GM23248 (cell line): ENCODE measurements around the gene CHAF1A. TPM values are rescaled to one million over a fixed set of nuclear protein-coding genes. Genes with fewer than 3 reads are reported as not detected.

Experiments used
- DNase-seq: peaks from one replicate; pipeline ENCODE4 v3.0.0-alpha.2; 2015
- H2AFZ ChIP-seq: fragments of 200-600 bp; sonication (generic); 2 replicates; pipeline ENCODE4 v1.6.1; 2016; ENCODE audit warnings: antibody characterized with exemption
- H3F3A ChIP-seq: fragments of 200-600 bp; sonication (generic); 2 replicates; pipeline ENCODE4 v1.6.1; 2016; ENCODE audit warnings: mild to moderate bottlenecking, antibody characterized with exemption, mixed run types; ENCODE audit not compliant: insufficient read depth
- H3K27ac ChIP-seq: fragments of 200-600 bp; sonication (generic); 2 replicates; pipeline ENCODE4 v1.5.1; 2016; ENCODE audit warnings: mild to moderate bottlenecking
- H3K27me3 ChIP-seq: fragments of 200-600 bp; sonication (generic); replicated peaks from 2 replicates; pipeline ENCODE4 v1.6.1; 2016; ENCODE audit warnings: mild to moderate bottlenecking; ENCODE audit not compliant: insufficient read depth
- H3K36me3 ChIP-seq: fragments of 200-600 bp; sonication (generic); 2 replicates; pipeline ENCODE4 v1.6.1; 2016; ENCODE audit warnings: low read depth, mild to moderate bottlenecking
- H3K4me1 ChIP-seq: fragments of 200-600 bp; sonication (generic); 2 replicates; pipeline ENCODE4 v1.6.1; 2016; ENCODE audit warnings: mild to moderate bottlenecking; ENCODE audit not compliant: insufficient read depth
- H3K4me2 ChIP-seq: fragments of 200-600 bp; sonication (generic); one replicate; pipeline ENCODE4 v1.6.1; 2016; ENCODE audit warnings: mild to moderate bottlenecking; ENCODE audit not compliant: unreplicated experiment
- H3K4me3 ChIP-seq: fragments of 200-600 bp; sonication (generic); 2 replicates; pipeline ENCODE4 v1.5.1; 2016; ENCODE audit warnings: mild to moderate bottlenecking
- H3K79me2 ChIP-seq: fragments of 200-600 bp; sonication (generic); 2 replicates; pipeline ENCODE4 v1.6.1; 2016; ENCODE audit warnings: mild to moderate bottlenecking; ENCODE audit not compliant: insufficient read depth
- H3K9ac ChIP-seq: fragments of 200-600 bp; sonication (generic); 2 replicates; pipeline ENCODE4 v1.6.1; 2016; ENCODE audit warnings: mild to moderate bottlenecking
- H3K9me2 ChIP-seq: fragments of 200-600 bp; sonication (generic); 2 replicates; pipeline ENCODE4 v1.6.1; 2016; ENCODE audit warnings: mixed run types, mild to moderate bottlenecking, moderate library complexity; ENCODE audit not compliant: insufficient read depth
- H3K9me3 ChIP-seq: fragments of 200-600 bp; sonication (generic); one replicate; pipeline ENCODE4 v1.6.1; 2017; ENCODE audit warnings: low read depth
- H4K20me1 ChIP-seq: fragments of 200-600 bp; sonication (generic); 2 replicates; pipeline ENCODE4 v1.6.0; 2016; ENCODE audit not compliant: insufficient read depth
- EZH2 ChIP-seq: fragments of 200-600 bp; sonication (generic); IDR thresholded peaks from 2 replicates; pipeline ENCODE4 v1.6.1; 2018; ENCODE audit warnings: antibody characterized with exemption, mild to moderate bottlenecking; ENCODE audit not compliant: insufficient read depth, poor library complexity, severe bottlenecking
- EZH2phosphoT487 ChIP-seq: fragments of 200-600 bp; sonication (generic); IDR thresholded peaks from 2 replicates; pipeline ENCODE4 v1.6.1; 2018; ENCODE audit warnings: antibody characterized with exemption, moderate library complexity, mild to moderate bottlenecking, low read depth; ENCODE audit not compliant: insufficient read depth
- WGBS, 2 experiments: methylation state at CpG; one replicate each; pipeline ENCODE4 v1.1.6; 2015 to 2017; ENCODE audit warnings: low lambda C conversion rate in 2 of 2, low coverage in 1 of 2; ENCODE audit errors: missing lambda C conversion rate in 2 of 2; 5-methylcytosine and 5-hydroxymethylcytosine counted together
- in situ Hi-C: fragments of 300-500 bp; cut with MboI; formaldehyde crosslinking; loops from 2 replicates; pipeline ENCODE4 v1.15.0; 2020
- polyA plus RNA-seq: library from polyadenylated mRNA; unstranded; fragments of >200 nt; fragmentation: Nextera tagmentation; extraction: Ambion mirVana; gene quantifications from 2 replicates; pipeline ENCODE4 v1.2.1, GENCODE V29; 2016
- total RNA-seq: library from RNA; depleted of rRNA; stranded (reverse); fragments of >200 nt; shearing (Covaris generic); gene quantifications from 2 replicates; pipeline ENCODE4 v1.2.3, GENCODE V29; 2014

Gene CHAF1A
- total and polyA plus RNA-seq, 2 experiments from 2014 or later = 11.6 to 12.6 TPM

DNA sequence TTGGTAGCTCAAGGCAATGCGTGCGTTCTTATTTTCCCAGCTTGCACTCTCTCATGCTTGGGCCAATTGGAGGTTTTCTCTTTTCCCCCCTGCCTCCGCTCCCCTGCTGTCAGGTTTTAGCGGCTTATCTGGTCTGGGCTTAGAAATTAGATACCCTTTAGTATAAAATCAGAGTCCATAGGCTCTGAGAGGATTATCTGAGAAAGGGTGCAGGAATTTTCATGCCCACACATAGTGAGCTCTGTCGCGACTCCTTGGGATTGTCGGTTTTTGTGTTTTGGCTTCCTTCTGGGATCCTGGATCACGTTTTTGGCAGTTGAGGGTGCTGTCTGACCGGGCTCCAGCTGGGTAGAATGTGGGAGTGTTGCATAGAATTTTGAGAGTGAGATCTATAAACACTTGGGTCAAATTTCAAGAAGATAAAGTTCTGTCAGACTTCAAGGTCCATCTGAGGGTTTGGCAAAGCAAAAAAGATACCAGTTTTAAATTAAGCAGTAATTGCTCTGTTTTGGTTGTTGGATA lies 12.4 kb downstream of the CHAF1A start:
- Histone ChIP-seq H3K4me1 (peaks cover 11% of the 10 kb centered on the region), H3K9me2 (no peaks in the 10 kb centered on the region), H3K9ac (peak overlapping the region; percentile 36; the same call in 1 of the 2 replicates), H3F3A (peaks cover 12% of the 10 kb centered on the region; the same call in 1 of the 2 replicates), H3K4me2 (peak overlapping the region; percentile 9), H4K20me1 (no peaks in the 10 kb centered on the region; the same call in 1 of the 2 replicates), H3K27me3 (no peaks in the 10 kb centered on the region), H3K9me3 (no peaks in the 10 kb centered on the region), H3K27ac (peak overlapping the region; percentile 43; the same call in 1 of the 2 replicates), H3K4me3 (no peak overlapping the region), H3K36me3 (peaks cover 7% of the 10 kb centered on the region; the same call in 1 of the 2 replicates), H2AFZ (peak overlapping the region; percentile 22; the same call in 1 of the 2 replicates), H3K79me2 (peaks cover 17% of the 10 kb centered on the region)
- 51 to 53% methylated on average over 9 of the region's 9 CpGs for WGBS, 2 experiments
- TF ChIP-seq EZH2 = no peak
- TF ChIP-seq EZH2phosphoT487 = no peak
- in situ Hi-C loops = no loop called here
- peak; percentile 36 for DNase-seq

- Histone ChIP-seq H3K79me2 (peaks cover 17% of the 10 kb centered on the region), H4K20me1 (no peaks in the 10 kb centered on the region; the same call in 1 of the 2 replicates), H3K4me2 (peak overlapping the region; percentile 9), H2AFZ (peak overlapping the region; percentile 22; the same call in 1 of the 2 replicates), H3F3A (peaks cover 12% of the 10 kb centered on the region; the same call in 1 of the 2 replicates), H3K27ac (peak overlapping the region; percentile 43; the same call in 1 of the 2 replicates), H3K9me2 (no peaks in the 10 kb centered on the region), H3K9me3 (no peaks in the 10 kb centered on the region), H3K4me3 (no peak overlapping the region), H3K27me3 (no peaks in the 10 kb centered on the region), H3K9ac (peak overlapping the region; percentile 36; the same call in 1 of the 2 replicates), H3K4me1 (peaks cover 11% of the 10 kb centered on the region), H3K36me3 (peaks cover 7% of the 10 kb centered on the region; the same call in 1 of the 2 replicates)
- 47 to 56% methylated on average over 10 of the region's 10 CpGs for WGBS, 2 experiments
- TF ChIP-seq EZH2 = no peak
- TF ChIP-seq EZH2phosphoT487 = no peak
- in situ Hi-C loops = no loop called here
- DNase-seq = peak; percentile 6
Measured at GRCh38 chr19:4415352-4415751, 12.9 kb downstream of the CHAF1A start.

DNA sequence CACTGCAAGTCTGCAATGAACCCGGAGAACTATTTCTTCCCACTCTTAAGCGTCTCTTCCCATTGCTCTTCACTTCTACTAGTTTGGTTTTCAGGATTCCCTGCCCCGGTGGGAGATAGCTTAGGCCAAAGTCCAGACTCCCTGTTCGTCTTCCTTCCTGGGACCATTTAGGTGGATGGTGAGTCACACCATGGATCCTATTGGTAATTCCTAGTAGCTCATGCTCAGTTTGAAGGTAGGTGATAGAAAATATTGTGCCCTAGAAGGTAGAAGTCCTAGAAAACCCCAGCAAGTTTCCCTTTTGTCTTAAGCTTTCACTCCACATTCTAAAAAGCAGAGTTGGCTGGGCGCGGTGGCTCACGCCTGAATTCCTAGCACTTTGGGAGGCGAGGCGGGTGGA lies 13.8 kb downstream of the CHAF1A start:
- no peak for DNase-seq
- H3K4me2 ChIP-seq = no peak overlapping the region
- peaks cover 7% of the 10 kb centered on the region; the same call in 1 of the 2 replicates for H3K36me3 ChIP-seq
- H3K4me3 ChIP-seq = no peak overlapping the region
- no peak overlapping the region for H3K27ac ChIP-seq
- H3K9ac ChIP-seq = no peak overlapping the region
- H3K27me3 ChIP-seq = no peaks in the 10 kb centered on the region
- H3K4me1 ChIP-seq = peaks cover 16% of the 10 kb centered on the region
- no peaks in the 10 kb centered on the region for H3K9me2 ChIP-seq
- H4K20me1 ChIP-seq = no peaks in the 10 kb centered on the region; the same call in 1 of the 2 replicates
- H3K79me2 ChIP-seq = peaks cover 17% of the 10 kb centered on the region
- TF ChIP-seq EZH2phosphoT487 (no peak), EZH2 (no peak)
- peaks cover 12% of the 10 kb centered on the region; the same call in 1 of the 2 replicates for H3F3A ChIP-seq
- WGBS, 2 experiments = 96 to 98% methylated on average over 9 of the region's 9 CpGs
- in situ Hi-C loops = no loop called here
- H2AFZ ChIP-seq = no peak overlapping the region
- no peaks in the 10 kb centered on the region for H3K9me3 ChIP-seq

- in situ Hi-C loops = no loop called here
- 97 to 98% methylated on average over 16 of the region's 16 CpGs for WGBS, 2 experiments
Measured at GRCh38 chr19:4423416-4424126, 21.1 kb downstream of the CHAF1A start.

More at GRCh38 chr19:4423416-4424126, 21.1 kb downstream of the CHAF1A start:
- Histone ChIP-seq H3F3A (peaks cover 10% of the 10 kb centered on the region), H3K9me3 (no peaks in the 10 kb centered on the region), H3K4me1 (peaks cover 21% of the 10 kb centered on the region), H3K9ac (no peak overlapping the region), H3K27me3 (no peaks in the 10 kb centered on the region), H3K9me2 (no peaks in the 10 kb centered on the region), H2AFZ (no peak overlapping the region), H4K20me1 (no peaks in the 10 kb centered on the region; the same call in 1 of the 2 replicates), H3K79me2 (no peaks in the 10 kb centered on the region), H3K27ac (no peak overlapping the region), H3K4me3 (no peak overlapping the region), H3K36me3 (0 out of 2 replicates have a peak, but pooled peaks cover 4% of the 10 kb centered on the region), H3K4me2 (no peak overlapping the region)
- DNase-seq = no peak
- TF ChIP-seq EZH2 = no peak
- TF ChIP-seq EZH2phosphoT487 = no peak
